GM12892 (cell line): ENCODE results near the gene LRIT3.

Experiments used
- DNase-seq: peaks from one replicate; pipeline ENCODE4 v3.0.0; 2011; ENCODE audit not compliant: insufficient read length
- FAIRE-seq: peaks from 2 replicates; lab custom pipeline; 2011; peaks lifted over from hg19 to GRCh38; lab: Jason Lieb, UNC
- POLR2A ChIP-seq: IDR thresholded peaks from 2 replicates; pipeline ENCODE4 v1.6.1; 2011; ENCODE audit warnings: low read depth, low read length, control low read depth
- POLR2AphosphoS5 ChIP-seq: IDR thresholded peaks from 2 replicates; pipeline ENCODE4 v1.6.1; 2011; ENCODE audit warnings: low read depth, low read length, control low read depth
- TAF1 ChIP-seq: IDR thresholded peaks from 2 replicates; pipeline ENCODE4 v1.6.1; 2011; ENCODE audit warnings: low read depth, mild to moderate bottlenecking, control low read depth, low read length, borderline replicate concordance

Gene LRIT3

GRCh38 chr4:109915385-109916026 is 67.6 kb downstream of the LRIT3 start:
- DNase-seq: no peak
- no peak for FAIRE-seq
- TF ChIP-seq POLR2AphosphoS5 (no peak), TAF1 (no peak)

- no peak for DNase-seq
- FAIRE-seq: no peak
- no peak for TF ChIP-seq POLR2A
Observed at GRCh38 chr4:109916027-109916409, 68.1 kb downstream of the LRIT3 start.

- FAIRE-seq (no peak), DNase-seq (no peak)
- TF ChIP-seq POLR2A (no peak), POLR2AphosphoS5 (no peak), TAF1 (no peak)
Observed at GRCh38 chr4:109921384-109921808, 73.5 kb downstream of the LRIT3 start.
